HEK293T (cell line): ENCODE measurements around the gene MESD.

Source experiments
- CTCF ChIA-PET: fragments of 350-600 bp; formaldehyde crosslinking; extraction: SDS; loops from one replicate; lab custom pipeline; 2021; ENCODE audit warnings: antibody characterized with exemption, inconsistent platforms; lab: Yijun Ruan, JAX
- POLR2A ChIA-PET: fragments of 350-600 bp; formaldehyde crosslinking; extraction: SDS; loops from one replicate; lab custom pipeline; 2020; ENCODE audit warnings: antibody characterized with exemption, inconsistent platforms; lab: Yijun Ruan, JAX
- DNase-seq: peaks from one replicate; pipeline ENCODE4 v3.0.0; 2012; ENCODE audit warnings: mixed read lengths; ENCODE audit errors: extremely low spot score
- ARNT ChIP-seq: fragments of 450-650 bp; IDR thresholded peaks from 2 replicates; pipeline ENCODE4 v1.6.1; 2017; ENCODE audit warnings: mild to moderate bottlenecking
- BHLHE40 ChIP-seq: fragments of 450-650 bp; IDR thresholded peaks from 2 replicates; pipeline ENCODE4 v1.6.1; 2016; ENCODE audit warnings: mild to moderate bottlenecking, moderate library complexity, borderline replicate concordance
- CTBP1 ChIP-seq: fragments of 450-650 bp; IDR thresholded peaks from 2 replicates; pipeline ENCODE4 v1.6.1; 2016; ENCODE audit warnings: borderline replicate concordance
- ELF4 ChIP-seq: fragments of 450-650 bp; IDR thresholded peaks from 2 replicates; pipeline ENCODE4 v1.6.1; 2017; ENCODE audit warnings: antibody characterized with exemption
- FOXA1 ChIP-seq: fragments of 450-650 bp; IDR thresholded peaks from 2 replicates; pipeline ENCODE4 v1.6.1; 2016; ENCODE audit warnings: mild to moderate bottlenecking
- FOXK2 ChIP-seq: fragments of 450-650 bp; IDR thresholded peaks from 2 replicates; pipeline ENCODE4 v1.6.1; 2016; ENCODE audit warnings: mild to moderate bottlenecking
- FOXM1 ChIP-seq: fragments of 450-650 bp; IDR thresholded peaks from 2 replicates; pipeline ENCODE4 v1.6.1; 2017; ENCODE audit warnings: mild to moderate bottlenecking, borderline replicate concordance
- HDGF ChIP-seq: fragments of 450-650 bp; IDR thresholded peaks from 2 replicates; pipeline ENCODE4 v1.6.1; 2017; ENCODE audit warnings: antibody characterized with exemption, borderline replicate concordance
- L3MBTL2 ChIP-seq: fragments of 450-650 bp; conservative IDR thresholded peaks from 2 replicates; pipeline ENCODE4 v1.6.1; 2016; ENCODE audit warnings: mild to moderate bottlenecking
- LEF1 ChIP-seq: fragments of 450-650 bp; IDR thresholded peaks from 2 replicates; pipeline ENCODE4 v1.6.1; 2017; ENCODE audit warnings: mild to moderate bottlenecking, borderline replicate concordance
- NFRKB ChIP-seq: fragments of 450-650 bp; IDR thresholded peaks from 2 replicates; pipeline ENCODE4 v1.6.1; 2016; ENCODE audit warnings: mild to moderate bottlenecking, moderate library complexity
- SP1 ChIP-seq: fragments of 450-650 bp; IDR thresholded peaks from 2 replicates; pipeline ENCODE4 v1.6.1; 2017
- SUZ12 ChIP-seq: fragments of 450-650 bp; IDR thresholded peaks from 2 replicates; pipeline ENCODE4 v1.6.1; 2016; ENCODE audit warnings: mild to moderate bottlenecking
- TARDBP ChIP-seq: fragments of 450-650 bp; IDR thresholded peaks from 2 replicates; pipeline ENCODE4 v1.6.1; 2016
- ZNF384 ChIP-seq: fragments of 450-650 bp; IDR thresholded peaks from 2 replicates; pipeline ENCODE4 v1.6.1; 2016
- TF ChIP-seq, protein P1 (sequence below): fragments of 450-650 bp; IDR thresholded peaks from 2 replicates; pipeline ENCODE4 v1.6.1; 2016

Gene MESD

DNA sequence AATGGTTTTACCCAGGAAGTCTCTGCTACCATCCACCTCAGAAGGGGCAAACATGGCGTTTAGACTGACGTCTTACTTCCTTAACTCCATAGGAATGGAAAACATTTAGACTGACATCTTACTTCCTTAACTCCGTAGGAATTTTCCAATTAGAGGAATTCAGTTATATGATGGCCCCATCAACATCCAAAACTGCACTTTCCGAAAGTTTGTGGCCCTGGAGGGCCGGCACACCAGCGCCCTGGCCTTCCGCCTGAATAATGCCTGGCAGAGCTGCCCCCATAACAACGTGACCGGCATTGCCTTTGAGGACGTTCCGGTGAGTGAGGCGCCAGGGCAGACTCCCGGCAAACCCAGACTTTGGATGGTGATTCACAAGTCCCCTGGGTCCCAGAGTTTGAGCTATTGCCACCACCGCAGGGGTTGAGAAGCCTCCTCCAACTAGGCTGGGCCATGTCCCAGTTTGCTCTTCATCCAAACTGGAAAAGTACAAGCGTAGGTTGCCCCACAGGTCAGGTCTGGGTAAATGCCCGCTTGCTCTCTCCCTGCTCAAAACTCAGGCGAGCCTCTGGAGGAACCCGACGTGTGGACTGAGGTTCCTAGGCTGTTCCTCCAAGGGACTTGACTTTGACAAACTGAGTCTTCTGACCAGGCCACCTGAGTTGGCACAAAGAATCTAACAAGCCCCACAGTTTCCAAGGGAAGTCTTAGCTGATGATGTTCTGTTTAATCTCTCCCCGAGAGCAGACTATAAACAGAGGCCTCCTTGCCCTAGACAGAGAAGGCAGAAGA lies 57.7 kb downstream of the MESD start:
- ChIA-PET CTCF (no interaction called here), POLR2A (no interaction called here)
- TF ChIP-seq BHLHE40 (no peak), ARNT (no peak), FOXA1 (no peak), FOXM1 (no peak), SUZ12 (no peak), ELF4 (no peak), NFRKB (no peak), L3MBTL2 (no peak), HDGF (no peak), ZNF384 (no peak), SP1 (no peak), CTBP1 (no peak), LEF1 (no peak), FOXK2 (no peak), TARDBP (no peak)
- TF ChIP-seq, protein P1, sequence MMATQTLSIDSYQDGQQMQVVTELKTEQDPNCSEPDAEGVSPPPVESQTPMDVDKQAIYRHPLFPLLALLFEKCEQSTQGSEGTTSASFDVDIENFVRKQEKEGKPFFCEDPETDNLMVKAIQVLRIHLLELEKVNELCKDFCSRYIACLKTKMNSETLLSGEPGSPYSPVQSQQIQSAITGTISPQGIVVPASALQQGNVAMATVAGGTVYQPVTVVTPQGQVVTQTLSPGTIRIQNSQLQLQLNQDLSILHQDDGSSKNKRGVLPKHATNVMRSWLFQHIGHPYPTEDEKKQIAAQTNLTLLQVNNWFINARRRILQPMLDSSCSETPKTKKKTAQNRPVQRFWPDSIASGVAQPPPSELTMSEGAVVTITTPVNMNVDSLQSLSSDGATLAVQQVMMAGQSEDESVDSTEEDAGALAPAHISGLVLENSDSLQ = no peak
- DNase-seq = no peak

DNA sequence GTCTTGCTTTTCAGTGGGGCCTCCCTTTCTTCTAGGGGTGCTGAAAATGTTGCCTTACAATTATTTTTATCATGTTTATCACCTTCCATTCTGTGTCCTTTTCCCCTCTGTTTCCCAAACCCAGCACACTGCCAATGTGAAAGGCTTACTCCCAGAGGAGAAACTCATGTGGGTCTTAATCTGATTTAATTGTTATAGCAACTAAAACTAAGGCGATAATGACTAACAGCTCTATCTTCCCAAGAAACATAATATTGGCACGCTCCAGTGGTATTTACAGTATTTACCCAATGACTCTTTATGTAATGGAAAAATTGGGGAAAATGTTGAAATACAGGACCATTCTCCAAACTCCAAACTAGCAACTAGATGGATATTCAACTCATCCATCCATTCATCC lies 58.4 kb downstream of the MESD start:
- ChIA-PET CTCF (no interaction called here), POLR2A (no interaction called here)
- no peak for TF ChIP-seq LEF1
- TF ChIP-seq CTBP1 = no peak
- no peak for TF ChIP-seq ARNT
- no peak for DNase-seq

DNA sequence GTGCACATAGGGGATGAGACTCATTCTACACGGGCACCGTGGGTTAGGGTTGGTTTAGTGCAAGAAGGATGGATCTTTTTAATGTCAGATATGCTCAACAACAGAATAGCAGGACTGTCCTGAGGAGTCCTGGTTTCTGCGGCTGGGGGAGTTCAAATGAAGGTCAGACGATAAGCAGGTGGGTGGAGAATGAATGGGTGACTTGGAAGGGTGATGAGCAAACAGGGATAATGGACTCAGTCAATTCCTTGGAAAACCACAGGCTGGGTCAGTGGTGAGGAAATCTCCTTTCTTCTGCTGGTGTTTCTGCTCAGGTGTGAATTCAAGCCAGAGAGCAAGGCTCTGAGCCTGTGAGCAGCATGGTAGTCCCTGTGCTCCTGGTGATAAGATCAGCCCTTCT lies 59.9 kb downstream of the MESD start:
- CTCF ChIA-PET = no interaction called here
- DNase-seq = no peak
- POLR2A ChIA-PET = no interaction called here
- no peak for TF ChIP-seq BHLHE40
- TF ChIP-seq L3MBTL2 = no peak
- no peak for TF ChIP-seq NFRKB
- TF ChIP-seq HDGF = no peak
- TF ChIP-seq, protein P1 = no peak
- TF ChIP-seq TARDBP = no peak
- no peak for TF ChIP-seq ZNF384
- no peak for TF ChIP-seq FOXM1
- no peak for TF ChIP-seq SUZ12
- no peak for TF ChIP-seq CTBP1
- no peak for TF ChIP-seq SP1
- no peak for TF ChIP-seq ARNT
- TF ChIP-seq FOXK2 = no peak
- no peak for TF ChIP-seq ELF4
- no peak for TF ChIP-seq FOXA1
- no peak for TF ChIP-seq LEF1

DNA sequence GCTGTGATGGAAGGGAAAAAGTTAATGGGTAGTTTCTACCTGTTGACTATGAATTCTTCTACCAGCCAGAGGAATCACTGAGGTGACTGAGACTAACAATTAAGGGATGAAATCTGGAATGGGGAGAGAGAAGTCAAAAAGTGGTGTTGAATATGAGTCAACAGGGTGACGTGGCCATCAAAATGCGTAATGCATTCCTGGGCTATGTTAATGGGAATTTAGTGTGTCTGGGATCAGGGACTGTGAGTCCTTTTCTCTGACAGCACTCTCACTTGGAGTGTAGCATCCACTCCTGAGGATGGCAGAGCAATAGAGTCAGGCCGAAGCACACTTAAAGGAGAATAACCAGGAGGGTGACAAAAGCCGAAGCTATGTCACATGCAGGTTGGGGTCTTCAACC lies 60.4 kb downstream of the MESD start:
- CTCF ChIA-PET = no interaction called here
- TF ChIP-seq TARDBP = no peak
- TF ChIP-seq HDGF = no peak
- TF ChIP-seq ZNF384 = no peak
- no peak for TF ChIP-seq SP1
- no peak for TF ChIP-seq ELF4
- TF ChIP-seq ARNT = no peak
- no peak for TF ChIP-seq LEF1
- no peak for TF ChIP-seq SUZ12
- no peak for TF ChIP-seq BHLHE40
- TF ChIP-seq FOXK2 = no peak
- TF ChIP-seq FOXM1 = no peak
- TF ChIP-seq FOXA1 = no peak
- no peak for TF ChIP-seq NFRKB
- DNase-seq = no peak
- POLR2A ChIA-PET = no interaction called here

DNA sequence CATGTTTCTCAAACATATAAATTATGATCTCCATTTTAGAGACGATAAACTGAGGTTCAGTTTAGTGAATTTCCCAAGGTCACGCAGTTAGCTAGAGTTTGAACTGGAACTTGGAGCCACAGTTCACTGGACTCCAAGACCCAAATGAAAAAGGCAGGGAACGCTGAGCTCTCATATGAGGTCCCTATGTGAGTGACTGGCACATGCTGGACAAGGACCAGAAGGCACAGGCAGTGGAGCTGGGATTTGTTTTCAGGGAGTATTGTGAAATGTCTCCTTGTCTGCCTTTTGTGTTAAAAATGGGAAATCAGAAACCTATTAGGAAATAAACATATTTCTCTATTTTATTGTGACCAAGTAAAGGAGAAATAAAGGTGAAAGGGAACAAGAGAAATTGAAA lies 63.5 kb downstream of the MESD start:
- TF ChIP-seq, protein P1 = no peak
- TF ChIP-seq TARDBP (no peak), HDGF (no peak), NFRKB (no peak)
- ChIA-PET CTCF (no interaction called here), POLR2A (no interaction called here)
- no peak for DNase-seq

DNA sequence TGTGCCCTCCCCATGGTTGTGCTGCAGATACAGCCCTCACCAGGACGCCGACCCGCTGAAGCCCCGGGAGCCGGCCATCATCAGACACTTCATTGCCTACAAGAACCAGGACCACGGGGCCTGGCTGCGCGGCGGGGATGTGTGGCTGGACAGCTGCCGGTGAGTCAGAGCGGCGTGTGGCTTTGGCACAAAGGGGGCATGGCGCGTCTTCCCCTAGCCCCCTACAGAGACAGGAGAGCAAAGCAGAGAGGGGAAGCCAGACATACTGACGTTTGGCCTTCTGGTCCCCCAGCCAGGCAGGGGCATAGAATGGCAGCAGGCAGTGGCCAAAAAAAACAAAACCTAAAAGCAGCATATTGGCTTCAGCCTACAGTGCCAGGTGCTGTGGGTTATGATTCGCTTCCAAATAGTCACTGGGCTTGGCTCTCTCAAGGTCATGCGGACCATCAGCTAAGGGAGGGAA lies 64.0 kb downstream of the MESD start:
- DNase-seq = no peak
- TF ChIP-seq ZNF384 (no peak), CTBP1 (no peak), ELF4 (no peak), SP1 (no peak), ARNT (no peak), FOXA1 (no peak), LEF1 (no peak), FOXM1 (no peak), L3MBTL2 (no peak), TARDBP (no peak), FOXK2 (no peak), HDGF (no peak), BHLHE40 (no peak)
- TF ChIP-seq, protein P1 = no peak
- CTCF ChIA-PET = no interaction called here

More for the DNA sequence above, 64.0 kb downstream of the MESD start:
- POLR2A ChIA-PET = no interaction called here
